GM21423 (cell line): ENCODE measurements around the gene NKX2-3.

Experiments
- ATAC-seq: cut with Tn5 transposase; IDR thresholded peaks from one replicate; pipeline ENCODE4 v1.9.1; 2021; ENCODE audit warnings: mild to moderate bottlenecking, moderate library complexity; ENCODE audit not compliant: unreplicated experiment

NKX2-3 gene

DNA sequence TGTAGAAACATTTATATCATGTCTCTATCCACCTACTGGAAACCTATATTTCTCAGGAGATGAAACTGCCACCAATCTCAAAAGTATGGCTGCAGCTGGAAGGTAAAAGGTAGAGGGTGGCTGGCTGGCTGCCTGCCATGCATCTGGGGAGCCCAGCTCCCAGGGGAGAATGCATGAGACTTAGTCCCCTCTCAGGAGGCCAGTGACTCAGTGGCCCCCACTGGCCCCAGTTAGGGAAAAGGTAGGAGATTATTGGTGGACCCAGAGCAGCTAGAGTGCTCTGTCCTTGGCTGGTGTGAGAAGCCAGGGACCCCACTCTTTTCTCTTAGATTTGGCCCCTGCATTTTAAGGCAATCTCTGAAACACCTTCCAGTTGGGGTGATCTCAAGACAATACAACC, 6.8 kb upstream of the NKX2-3 start:
- no peak for ATAC-seq

DNA sequence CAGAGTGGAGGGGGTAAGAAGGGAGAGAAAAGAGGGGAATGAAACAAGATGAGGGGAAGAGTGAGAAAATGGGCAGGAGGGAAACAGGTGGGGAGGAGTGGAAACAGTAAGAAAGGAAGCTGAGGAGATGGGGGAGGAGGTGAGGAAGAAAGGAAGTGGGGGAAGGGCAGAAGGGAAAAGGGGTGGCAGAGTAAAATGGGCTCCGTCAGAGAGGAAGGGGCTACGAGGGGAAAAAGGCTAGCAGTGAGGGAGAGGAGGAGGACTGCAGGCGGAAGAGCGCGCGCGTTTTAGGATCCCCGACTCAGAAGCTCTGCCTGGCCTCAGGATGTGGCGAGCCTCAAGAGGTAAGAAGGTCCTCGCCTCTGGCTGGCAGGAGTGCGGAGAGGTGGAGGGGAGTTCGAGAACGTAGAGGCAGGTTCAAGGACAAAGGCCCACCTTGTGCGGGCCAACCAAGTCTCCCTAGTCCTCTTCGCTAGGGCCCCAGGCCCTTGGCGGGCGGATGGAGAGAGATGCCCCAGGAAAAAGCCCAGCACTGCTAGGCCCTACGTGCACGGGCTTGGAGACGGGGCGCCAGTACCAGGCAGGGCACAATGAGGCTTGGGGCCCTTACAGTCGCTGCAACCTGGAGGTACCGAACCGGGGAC, 5.8 kb upstream of the NKX2-3 start:
- no peak for ATAC-seq

DNA sequence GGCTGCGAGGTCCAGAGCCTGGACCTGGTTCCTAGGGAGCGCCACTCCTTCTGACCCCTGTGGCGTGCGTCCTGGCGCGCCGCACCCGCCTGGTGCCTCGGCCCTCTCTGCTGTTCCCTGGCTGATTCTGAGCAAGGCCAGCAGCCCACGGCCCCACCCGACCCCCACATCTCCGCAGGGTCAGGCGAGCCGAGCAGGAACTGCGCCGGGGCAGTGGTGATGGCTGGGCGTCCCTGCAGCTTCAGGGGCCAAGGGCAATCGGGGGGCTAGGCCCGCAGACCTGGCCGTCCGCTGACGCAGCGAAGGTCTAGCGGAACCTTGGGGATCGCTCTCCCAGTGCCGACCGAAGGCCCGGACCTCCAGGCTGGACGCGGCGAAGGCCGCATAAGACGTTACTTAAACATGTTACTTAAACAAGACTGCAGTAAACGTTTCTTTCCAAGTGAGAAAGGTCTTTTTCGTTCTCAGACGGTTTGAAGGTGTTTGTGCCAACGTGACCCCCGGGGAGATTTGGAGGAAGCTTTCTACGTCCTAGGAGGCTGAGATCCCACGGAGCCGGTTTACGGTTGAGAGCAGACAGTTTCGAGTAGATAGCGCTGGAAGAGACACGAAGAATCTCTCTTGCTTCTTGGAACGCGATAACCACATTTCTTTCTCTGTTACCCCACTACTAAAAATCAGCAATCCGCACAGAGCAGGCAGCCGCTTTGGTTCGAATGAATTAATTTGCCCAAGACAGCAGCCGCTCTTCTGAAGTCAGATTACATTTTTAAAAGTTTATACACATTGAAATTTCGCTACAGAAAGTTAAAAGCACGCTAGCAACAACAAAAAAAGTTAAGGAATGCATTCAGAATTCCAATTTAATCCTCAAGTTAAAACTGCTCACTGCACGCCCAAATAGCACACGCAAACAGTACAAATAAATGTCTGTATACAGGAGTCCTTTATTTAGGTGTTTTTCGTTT, 4.9 kb upstream of the NKX2-3 start:
- ATAC-seq, result no peak

DNA sequence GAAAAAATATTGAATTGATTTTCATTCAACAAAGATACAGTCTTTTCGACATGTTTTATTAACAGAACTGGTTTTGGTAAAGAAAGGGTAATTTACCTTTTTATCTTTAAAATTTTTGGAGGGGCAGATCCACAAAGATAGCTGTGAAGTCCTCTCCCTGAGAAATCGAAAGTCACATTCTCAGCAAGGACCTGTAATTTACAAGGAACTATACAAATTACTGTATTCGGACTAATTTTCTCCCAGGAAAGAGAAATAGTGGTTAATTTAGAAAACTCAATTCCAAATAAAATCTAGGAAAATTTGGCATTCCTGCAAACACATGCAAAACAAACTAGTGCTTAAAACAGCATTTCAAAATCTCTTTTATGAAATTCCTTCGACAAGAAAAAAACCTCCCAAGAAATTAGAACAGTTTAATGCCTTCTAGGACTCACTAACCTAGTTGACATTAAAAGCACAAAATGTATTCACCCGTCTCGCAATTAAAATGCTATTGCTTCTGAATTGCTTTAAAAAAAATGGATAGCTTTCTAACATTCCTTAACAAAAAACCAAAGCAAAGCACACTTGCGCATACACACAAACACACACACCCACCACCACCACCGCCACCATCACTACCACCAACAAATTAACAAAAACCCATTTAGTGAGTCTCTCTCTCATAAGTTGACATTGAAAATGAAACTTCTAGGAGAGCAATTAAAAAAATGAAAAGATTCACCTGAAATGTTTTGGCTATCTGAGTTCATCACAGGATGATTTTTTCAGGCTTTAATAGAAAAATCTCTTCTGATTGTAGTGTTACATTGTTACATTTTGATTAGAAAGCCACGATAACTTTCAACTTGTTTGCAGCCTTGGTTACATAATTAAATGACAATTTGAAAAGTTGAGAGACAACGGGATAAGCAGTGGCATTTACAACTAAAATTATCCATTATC, 4.0 kb upstream of the NKX2-3 start:
- ATAC-seq, result no peak

DNA sequence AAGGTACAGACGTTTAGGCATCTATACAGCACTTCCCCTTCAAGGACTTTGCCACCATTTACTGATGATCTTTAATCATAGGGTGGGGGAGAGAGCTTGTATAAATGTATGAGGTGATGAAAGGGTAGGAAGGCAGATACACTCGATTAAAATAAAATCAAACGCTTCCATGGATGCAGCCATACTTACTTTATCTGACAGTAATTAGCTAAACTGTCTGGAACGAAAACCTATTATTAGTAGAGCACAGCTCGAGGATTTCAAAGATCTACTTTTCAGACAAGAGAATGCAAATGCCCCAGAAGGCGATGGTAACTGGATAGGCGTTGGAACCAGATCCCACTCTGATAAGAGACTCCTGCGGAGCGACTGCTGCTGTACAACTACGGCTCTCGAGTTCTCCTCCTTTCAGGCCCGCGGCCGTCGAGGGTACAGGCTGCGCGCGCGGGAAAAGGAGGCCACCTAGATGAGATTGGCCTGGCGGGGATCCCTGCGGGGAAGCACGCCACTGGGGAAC, 3.1 kb upstream of the NKX2-3 start:
- ATAC-seq, result no peak

DNA sequence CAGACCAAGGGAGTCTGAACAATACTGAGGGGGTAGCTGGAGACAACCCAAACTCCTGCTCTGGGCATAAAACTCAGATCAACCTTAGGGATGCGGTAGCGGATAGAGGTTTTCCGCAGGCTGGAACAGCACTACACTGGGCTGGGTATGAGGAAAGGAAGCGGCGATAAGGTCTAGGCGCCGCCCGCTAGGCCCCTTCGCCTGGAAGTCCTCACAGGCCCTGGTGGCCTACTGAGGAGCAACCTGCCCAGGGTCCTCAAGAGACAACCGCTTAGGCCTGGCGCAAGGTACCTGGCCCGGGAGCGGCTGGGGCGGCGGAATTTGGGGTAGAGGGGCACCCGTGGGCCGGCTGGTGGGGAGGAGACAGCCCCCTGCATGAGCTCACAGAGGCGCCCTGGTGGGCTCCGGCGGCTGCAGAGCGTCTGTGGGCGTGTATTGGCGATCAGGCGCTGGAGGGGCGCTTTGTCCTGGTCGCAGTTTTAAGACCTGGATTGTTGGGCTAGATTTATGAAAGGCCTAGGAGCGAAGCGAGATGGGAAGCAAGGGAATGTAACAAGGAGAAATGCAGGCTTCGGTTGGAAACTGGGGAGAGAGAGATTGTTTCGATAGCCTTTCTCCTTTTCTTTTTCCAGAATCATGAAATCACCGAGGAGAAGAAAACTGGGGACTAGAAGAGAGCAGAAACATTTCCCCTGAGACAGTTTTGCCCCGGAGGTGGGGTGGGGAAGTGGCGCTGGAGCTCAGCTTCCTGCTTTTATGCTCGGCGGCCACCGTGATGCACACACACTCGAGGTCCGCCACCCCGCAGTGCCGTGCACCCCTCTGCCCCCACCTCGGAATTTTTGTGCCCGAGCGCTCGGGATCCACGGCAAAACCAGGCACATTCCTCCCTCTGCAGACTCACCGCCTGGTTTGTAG, 2.4 kb upstream of the NKX2-3 start:
- ATAC-seq, result no peak

DNA sequence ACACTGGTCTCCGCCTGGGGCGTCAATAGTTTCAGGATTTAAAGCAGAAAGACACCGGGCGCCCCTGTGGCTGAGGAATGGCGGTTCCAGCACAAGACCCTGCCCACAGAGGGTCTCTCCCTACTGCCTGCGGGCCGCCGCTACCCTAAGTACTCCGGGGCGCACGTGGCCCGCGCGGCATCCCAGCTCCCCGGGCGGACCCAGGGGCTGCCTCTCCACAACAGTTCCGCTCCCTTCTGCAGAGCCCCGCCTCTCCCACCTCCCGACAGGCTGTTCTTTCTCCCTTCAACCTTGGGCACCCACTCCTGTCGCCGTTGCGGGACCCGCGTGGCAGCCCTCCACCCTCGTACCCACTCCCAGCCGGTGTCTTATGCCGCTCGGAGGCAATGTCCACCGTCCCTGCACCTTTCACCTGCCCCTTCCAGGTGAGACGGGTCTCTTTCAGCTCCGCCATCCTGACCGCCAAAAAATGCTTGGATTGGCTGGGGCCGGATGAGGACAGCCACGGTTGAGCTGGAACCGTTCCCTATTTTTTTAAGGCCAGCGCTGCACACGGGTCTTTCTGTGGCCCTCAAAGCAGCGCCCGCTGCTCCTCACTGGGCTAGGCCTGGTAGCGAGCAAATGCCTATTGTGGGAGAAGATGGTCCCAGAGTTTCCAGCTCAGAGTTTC, 1.6 kb upstream of the NKX2-3 start:
- no peak for ATAC-seq

DNA sequence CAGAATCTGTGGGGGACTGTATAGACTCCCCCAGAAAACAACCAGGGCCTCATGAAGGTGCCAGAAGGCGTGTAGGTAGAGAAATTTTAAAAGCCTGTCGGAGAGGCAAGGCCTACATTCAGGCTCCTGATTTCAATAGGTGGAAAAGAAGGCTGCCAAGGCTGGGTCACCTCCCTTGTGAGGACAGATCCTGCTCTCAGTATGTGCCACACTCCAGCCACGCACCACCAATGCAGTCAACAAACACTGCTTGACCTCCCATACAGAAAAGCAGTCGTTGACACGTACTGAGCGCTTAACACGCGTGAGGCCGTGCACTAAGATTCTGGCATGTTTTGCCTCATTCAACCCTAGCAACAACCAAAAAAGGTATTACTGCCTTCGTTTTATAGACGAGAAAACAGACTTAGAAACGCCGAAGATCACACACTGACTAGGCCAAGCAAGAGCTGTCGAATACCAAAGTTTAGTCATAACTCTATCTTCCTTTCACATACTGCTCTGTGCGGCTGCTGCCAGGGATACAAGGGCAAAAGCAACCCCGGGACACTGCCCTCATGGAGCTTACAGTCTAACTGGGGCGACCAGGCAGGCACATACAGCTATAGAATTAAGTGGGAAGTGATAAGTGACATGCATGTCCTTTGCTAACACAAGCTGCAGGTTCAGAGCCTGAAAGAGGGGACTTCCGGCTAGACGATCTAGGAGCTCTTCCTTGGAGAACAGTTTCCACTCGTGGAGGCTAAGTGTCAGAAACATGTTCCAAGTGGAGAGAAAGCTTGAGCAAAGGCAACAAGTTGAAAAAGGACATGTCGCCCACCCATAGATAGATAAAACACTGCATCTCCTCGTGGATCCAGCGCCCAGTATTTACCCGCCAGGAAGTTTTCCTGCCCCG, 797 bp upstream of the NKX2-3 start:
- ATAC-seq, result no peak

DNA sequence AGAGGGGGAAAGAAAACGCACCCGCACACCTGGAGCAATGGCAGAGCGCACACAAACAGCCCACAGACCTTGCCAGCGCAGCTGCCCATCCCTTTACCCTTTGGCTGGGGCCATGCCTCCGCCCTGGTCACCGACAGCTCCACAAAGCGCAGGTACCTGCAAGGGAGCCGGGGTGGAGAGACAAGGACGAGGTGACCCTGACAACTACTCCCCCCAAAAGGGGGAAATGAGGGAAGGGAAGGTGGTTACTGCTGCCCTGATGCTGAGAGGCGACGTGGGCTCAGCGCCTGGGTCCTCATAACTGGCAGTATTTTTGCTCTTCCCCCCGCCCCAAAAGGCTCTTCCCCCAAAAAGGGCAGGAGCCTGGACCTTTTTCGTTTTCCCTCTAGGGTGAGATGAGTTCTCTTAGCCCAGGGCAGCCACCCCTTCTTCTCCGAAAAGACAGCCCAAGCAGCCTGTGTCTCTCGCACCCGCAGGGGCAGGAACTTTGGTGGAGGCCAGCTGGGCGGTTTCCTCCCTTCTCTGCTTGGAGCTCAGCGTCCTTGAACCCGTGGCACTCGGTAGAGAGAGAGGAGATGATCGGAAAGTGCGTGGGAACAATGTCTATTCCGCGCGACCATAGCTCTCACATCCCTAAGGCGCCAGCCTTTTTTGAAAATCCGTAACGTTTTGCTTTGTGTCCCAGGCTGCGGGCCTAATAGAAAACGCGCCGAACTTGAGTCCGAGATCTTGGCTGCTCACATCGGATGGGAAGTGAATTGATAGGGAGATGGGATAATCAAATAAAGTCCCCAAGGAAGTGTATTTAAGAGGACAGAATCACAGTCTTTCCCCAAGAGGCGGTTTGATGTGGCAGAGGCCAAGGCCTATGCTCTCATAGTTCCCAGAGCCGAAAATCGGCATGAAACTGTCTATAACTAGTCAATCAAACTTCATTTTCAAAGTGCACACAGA, 1.0 kb downstream of the NKX2-3 start:
- no peak for ATAC-seq

DNA sequence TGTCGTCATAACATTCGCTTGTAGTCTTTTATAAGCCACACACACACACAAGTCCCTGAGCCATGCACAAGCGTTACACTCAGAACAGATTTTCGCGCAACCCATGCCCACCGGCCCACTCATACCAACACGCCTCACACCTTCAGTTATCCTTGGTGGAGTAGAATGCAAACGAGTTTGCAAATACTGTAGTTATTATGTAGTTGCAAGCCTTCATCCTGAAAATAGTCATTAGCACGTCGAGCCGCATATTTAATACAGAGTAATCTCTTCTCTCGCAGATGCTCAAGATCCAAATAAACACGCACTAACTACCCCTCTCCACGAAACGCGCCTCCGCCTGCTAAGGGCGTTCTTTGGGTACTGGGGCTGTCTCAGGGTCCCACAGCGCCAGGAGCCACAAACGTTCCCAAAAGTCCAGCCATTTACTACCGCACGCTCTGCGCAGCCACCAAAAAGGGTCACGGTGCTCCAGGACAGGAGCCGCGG, 1.8 kb downstream of the NKX2-3 start:
- ATAC-seq, result no peak

DNA sequence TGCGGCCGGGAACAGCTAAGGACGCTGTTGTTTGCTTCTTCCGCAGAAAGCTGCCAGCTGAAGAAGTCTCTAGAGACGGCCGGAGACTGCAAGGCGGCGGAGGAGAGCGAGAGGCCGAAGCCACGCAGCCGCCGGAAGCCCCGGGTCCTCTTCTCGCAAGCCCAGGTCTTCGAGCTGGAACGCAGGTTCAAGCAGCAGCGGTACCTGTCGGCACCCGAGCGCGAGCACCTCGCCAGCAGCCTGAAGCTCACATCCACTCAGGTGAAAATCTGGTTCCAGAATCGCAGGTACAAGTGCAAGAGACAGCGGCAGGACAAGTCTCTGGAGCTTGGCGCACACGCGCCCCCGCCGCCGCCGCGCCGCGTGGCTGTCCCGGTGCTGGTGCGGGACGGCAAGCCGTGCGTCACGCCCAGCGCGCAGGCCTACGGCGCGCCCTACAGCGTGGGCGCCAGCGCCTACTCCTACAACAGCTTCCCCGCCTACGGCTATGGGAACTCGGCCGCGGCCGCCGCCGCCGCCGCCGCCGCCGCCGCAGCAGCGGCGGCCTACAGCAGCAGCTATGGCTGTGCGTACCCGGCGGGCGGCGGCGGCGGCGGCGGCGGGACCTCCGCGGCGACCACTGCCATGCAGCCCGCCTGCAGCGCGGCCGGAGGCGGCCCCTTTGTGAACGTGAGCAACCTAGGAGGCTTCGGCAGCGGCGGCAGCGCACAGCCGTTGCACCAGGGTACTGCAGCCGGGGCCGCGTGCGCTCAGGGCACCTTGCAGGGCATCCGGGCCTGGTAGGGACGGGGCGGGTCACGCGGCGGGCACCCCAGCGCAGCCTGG, 2.4 kb downstream of the NKX2-3 start:
- no peak for ATAC-seq

DNA sequence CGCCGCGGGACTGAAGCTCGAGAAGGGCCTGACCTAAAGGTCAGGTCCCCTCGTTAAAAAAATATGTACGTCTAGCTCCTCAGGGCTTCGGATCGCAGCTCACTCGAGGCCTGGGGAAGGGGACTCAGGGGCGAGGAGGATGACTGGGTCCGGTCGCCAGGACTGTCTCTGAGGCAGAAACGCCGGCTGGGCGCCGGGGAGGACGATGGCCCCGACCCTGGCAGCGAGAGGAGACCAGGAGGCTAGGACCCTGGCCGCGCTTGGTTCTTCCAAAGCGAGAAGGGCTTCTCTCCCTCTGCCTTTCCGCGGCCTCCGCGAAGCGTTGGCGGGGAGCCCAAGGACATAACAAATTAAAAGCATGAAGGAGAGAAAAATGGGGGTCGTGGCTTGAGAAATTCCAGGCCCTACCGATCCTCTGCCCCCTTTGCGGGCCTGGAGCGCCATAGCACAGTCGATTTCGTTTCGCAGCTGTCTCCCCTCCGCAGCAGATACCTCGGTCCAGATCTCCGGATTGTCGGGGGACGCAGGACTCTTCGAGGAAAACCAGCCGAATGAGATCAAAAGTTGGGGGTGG, 3.1 kb downstream of the NKX2-3 start:
- no peak for ATAC-seq

DNA sequence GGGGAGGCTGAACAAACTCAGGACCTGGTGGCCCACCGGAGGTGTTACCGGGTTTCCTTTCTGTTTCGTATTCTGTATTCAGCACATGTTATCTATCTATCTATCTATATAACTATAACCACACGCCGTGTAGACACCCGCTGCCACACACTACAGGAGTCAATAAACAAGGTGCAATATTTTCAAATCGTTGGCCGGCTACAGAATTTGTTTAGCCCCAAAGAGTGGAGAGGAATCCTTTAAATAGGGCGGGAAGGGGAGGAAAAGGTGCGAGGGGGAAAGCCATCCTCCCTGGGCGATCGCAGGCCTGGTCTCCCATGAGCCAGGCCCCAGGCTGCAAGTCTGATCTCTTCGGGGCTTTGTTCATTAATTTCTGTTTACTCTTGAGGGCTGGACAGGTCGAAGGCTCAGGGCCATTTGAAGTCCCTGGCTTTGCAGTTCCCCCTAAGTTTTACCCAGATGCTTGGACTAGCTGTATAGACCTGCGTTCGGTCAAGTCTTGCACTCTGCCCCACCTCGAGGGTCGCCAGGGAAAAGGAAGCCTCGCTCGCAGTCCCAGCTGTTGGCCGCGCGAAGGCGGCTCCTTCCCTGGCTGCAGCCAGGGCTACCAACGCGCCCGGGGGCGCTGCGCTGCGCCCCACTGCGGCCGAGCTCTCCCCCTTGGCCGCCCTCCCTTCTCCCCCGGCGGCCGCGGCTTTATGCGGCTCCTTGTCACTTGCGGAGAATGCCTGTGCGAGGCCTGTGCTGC, 3.8 kb downstream of the NKX2-3 start:
- no peak for ATAC-seq

DNA sequence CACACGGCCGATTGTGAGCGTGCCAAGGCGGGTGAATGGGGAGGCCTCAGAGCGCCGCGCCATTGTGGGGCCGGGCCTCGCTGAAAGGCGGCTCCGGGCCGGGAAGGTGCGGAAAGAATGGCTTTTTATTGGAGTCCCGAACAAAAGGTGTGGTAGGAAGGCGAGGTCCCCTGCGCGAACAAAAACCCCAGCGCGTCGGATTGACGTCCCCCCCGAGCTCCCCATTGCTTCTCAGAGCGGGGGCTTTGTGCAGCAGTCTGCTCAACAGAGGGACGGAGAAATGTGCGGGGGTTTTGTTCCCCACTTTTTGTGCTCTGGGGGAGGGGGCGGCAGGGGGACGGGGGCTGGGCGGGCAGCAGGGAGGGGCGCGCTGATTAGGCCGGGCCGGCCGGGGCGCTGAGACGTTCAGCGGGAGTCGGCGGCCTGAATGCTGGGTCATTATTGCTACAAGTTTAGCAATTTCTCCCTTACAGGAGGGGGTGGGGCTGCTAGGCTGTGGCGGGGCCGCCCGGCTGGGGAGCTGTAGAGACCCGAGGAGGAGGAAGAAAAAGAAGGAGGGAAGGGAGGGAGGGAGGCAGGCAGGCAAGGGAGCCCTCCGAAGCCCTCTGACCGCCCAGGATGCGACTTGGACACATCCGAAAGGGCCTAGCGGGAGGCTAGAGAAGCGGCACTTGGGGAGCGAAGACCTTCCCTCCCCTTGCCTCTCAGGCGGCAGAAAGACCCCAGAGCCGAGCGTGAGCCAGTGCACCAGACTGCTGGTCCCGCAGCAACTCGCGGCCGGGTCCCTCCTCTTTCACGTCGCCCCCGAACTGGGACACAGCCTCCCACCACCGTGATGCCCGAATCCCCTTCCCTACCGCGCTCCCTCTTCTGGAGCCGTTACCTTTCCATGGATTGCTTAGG, 4.6 kb downstream of the NKX2-3 start:
- ATAC-seq, result no peak
